HEK293T (cell line): Measurements from ENCODE around the gene TUBB1.

Source experiments
- CTCF ChIA-PET: fragments of 350-600 bp; formaldehyde crosslinking; extraction: SDS; loops from one replicate; lab custom pipeline; 2021; ENCODE audit warnings: antibody characterized with exemption, inconsistent platforms; lab: Yijun Ruan, JAX
- POLR2A ChIA-PET: fragments of 350-600 bp; formaldehyde crosslinking; extraction: SDS; loops from one replicate; lab custom pipeline; 2020; ENCODE audit warnings: antibody characterized with exemption, inconsistent platforms; lab: Yijun Ruan, JAX
- DNase-seq: peaks from one replicate; pipeline ENCODE4 v3.0.0; 2012; ENCODE audit warnings: mixed read lengths; ENCODE audit errors: extremely low spot score
- ARNT ChIP-seq: fragments of 450-650 bp; IDR thresholded peaks from 2 replicates; pipeline ENCODE4 v1.6.1; 2017; ENCODE audit warnings: mild to moderate bottlenecking
- BHLHE40 ChIP-seq: fragments of 450-650 bp; IDR thresholded peaks from 2 replicates; pipeline ENCODE4 v1.6.1; 2016; ENCODE audit warnings: mild to moderate bottlenecking, moderate library complexity, borderline replicate concordance
- CTBP1 ChIP-seq: fragments of 450-650 bp; IDR thresholded peaks from 2 replicates; pipeline ENCODE4 v1.6.1; 2016; ENCODE audit warnings: borderline replicate concordance
- ELF4 ChIP-seq: fragments of 450-650 bp; IDR thresholded peaks from 2 replicates; pipeline ENCODE4 v1.6.1; 2017; ENCODE audit warnings: antibody characterized with exemption
- FOXA1 ChIP-seq: fragments of 450-650 bp; IDR thresholded peaks from 2 replicates; pipeline ENCODE4 v1.6.1; 2016; ENCODE audit warnings: mild to moderate bottlenecking
- FOXK2 ChIP-seq: fragments of 450-650 bp; IDR thresholded peaks from 2 replicates; pipeline ENCODE4 v1.6.1; 2016; ENCODE audit warnings: mild to moderate bottlenecking
- FOXM1 ChIP-seq: fragments of 450-650 bp; IDR thresholded peaks from 2 replicates; pipeline ENCODE4 v1.6.1; 2017; ENCODE audit warnings: mild to moderate bottlenecking, borderline replicate concordance
- HDGF ChIP-seq: fragments of 450-650 bp; IDR thresholded peaks from 2 replicates; pipeline ENCODE4 v1.6.1; 2017; ENCODE audit warnings: antibody characterized with exemption, borderline replicate concordance
- L3MBTL2 ChIP-seq: fragments of 450-650 bp; conservative IDR thresholded peaks from 2 replicates; pipeline ENCODE4 v1.6.1; 2016; ENCODE audit warnings: mild to moderate bottlenecking
- LEF1 ChIP-seq: fragments of 450-650 bp; IDR thresholded peaks from 2 replicates; pipeline ENCODE4 v1.6.1; 2017; ENCODE audit warnings: mild to moderate bottlenecking, borderline replicate concordance
- NFRKB ChIP-seq: fragments of 450-650 bp; IDR thresholded peaks from 2 replicates; pipeline ENCODE4 v1.6.1; 2016; ENCODE audit warnings: mild to moderate bottlenecking, moderate library complexity
- SP1 ChIP-seq: fragments of 450-650 bp; IDR thresholded peaks from 2 replicates; pipeline ENCODE4 v1.6.1; 2017
- SUZ12 ChIP-seq: fragments of 450-650 bp; IDR thresholded peaks from 2 replicates; pipeline ENCODE4 v1.6.1; 2016; ENCODE audit warnings: mild to moderate bottlenecking
- TARDBP ChIP-seq: fragments of 450-650 bp; IDR thresholded peaks from 2 replicates; pipeline ENCODE4 v1.6.1; 2016
- ZNF384 ChIP-seq: fragments of 450-650 bp; IDR thresholded peaks from 2 replicates; pipeline ENCODE4 v1.6.1; 2016
- TF ChIP-seq, protein P1 (sequence below): fragments of 450-650 bp; IDR thresholded peaks from 2 replicates; pipeline ENCODE4 v1.6.1; 2016

TUBB1 gene

GRCh38 chr20:58989196-58989595 lies 30.0 kb upstream of the TUBB1 start:
- POLR2A ChIA-PET: no interaction called here
- no peak for TF ChIP-seq LEF1
- CTCF ChIA-PET: interaction anchor here (1.2 kb wide), 1 partner anchor 43 kb away, joined by 4 read pairs; no protein-coding TSS in a partner anchor
- no peak for DNase-seq

- no peak for DNase-seq
- no peak for TF ChIP-seq TARDBP
- TF ChIP-seq BHLHE40: no peak
- no peak for TF ChIP-seq L3MBTL2
- no peak for TF ChIP-seq ARNT
- TF ChIP-seq HDGF: no peak
- TF ChIP-seq FOXA1: no peak
- no peak for TF ChIP-seq NFRKB
- TF ChIP-seq ELF4: no peak
- TF ChIP-seq CTBP1: no peak
- TF ChIP-seq FOXK2: no peak
- no peak for TF ChIP-seq FOXM1
- TF ChIP-seq SUZ12: no peak
- TF ChIP-seq, protein P1, sequence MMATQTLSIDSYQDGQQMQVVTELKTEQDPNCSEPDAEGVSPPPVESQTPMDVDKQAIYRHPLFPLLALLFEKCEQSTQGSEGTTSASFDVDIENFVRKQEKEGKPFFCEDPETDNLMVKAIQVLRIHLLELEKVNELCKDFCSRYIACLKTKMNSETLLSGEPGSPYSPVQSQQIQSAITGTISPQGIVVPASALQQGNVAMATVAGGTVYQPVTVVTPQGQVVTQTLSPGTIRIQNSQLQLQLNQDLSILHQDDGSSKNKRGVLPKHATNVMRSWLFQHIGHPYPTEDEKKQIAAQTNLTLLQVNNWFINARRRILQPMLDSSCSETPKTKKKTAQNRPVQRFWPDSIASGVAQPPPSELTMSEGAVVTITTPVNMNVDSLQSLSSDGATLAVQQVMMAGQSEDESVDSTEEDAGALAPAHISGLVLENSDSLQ: no peak
- TF ChIP-seq SP1: no peak
- TF ChIP-seq ZNF384: no peak
- ChIA-PET CTCF (no interaction called here), POLR2A (interaction anchor here (4.4 kb wide), 1 partner anchor 9 kb away, joined by 19 read pairs; the partner anchor contains the start of gene NELFCD)
Measured at GRCh38 chr20:58990651-58991445, 28.4 kb upstream of the TUBB1 start.

GRCh38 chr20:58991715-58992114 lies 27.5 kb upstream of the TUBB1 start:
- POLR2A ChIA-PET: interaction anchor here (4.4 kb wide), 1 partner anchor 10 kb away, joined by 19 read pairs; the partner anchor contains the start of gene NELFCD
- no peak for TF ChIP-seq FOXA1
- no peak for TF ChIP-seq ELF4
- TF ChIP-seq TARDBP: no peak
- no peak for TF ChIP-seq LEF1
- TF ChIP-seq ARNT: no peak
- TF ChIP-seq SP1: no peak
- no peak for TF ChIP-seq ZNF384
- TF ChIP-seq CTBP1: no peak
- TF ChIP-seq HDGF: no peak
- no peak for TF ChIP-seq FOXM1
- TF ChIP-seq SUZ12: no peak
- no peak for TF ChIP-seq NFRKB
- TF ChIP-seq BHLHE40: no peak
- no peak for TF ChIP-seq FOXK2
- TF ChIP-seq L3MBTL2: no peak
- TF ChIP-seq, protein P1: no peak

DNA sequence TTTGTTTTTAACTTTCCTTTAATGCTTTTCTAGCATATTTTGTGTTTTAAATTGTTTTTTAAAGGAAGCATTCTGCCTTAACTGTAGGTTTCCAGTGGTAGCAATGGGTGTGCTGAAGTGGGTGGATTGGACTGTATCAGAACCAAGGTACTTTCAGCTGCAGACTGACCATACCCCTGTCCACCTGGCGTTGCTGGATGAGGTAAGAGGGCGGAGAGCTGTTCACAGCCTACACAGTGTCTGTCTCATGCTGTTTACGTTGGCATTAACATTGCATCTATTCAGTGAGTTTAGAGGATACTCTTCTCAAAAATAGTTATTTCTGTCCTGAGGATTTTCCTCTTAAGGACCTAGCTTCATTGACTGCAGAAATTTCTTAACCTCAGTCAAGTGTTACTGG lies 26.3 kb upstream of the TUBB1 start:
- ChIA-PET CTCF (interaction anchor here (0.7 kb wide), 1 partner anchor 16 kb away, joined by 3 read pairs; no protein-coding TSS in a partner anchor), POLR2A (interaction anchor here (4.4 kb wide), 1 partner anchor 12 kb away, joined by 19 read pairs; the partner anchor contains the start of gene NELFCD)
- no peak for TF ChIP-seq L3MBTL2
- no peak for TF ChIP-seq SP1
- TF ChIP-seq SUZ12: no peak
- TF ChIP-seq ARNT: no peak
- no peak for TF ChIP-seq ZNF384
- no peak for TF ChIP-seq TARDBP
- no peak for TF ChIP-seq LEF1
- TF ChIP-seq BHLHE40: no peak
- no peak for TF ChIP-seq FOXA1
- DNase-seq: no peak

More at GRCh38 chr20:58991715-58992114, 27.5 kb upstream of the TUBB1 start:
- DNase-seq: no peak
- CTCF ChIA-PET: no interaction called here

GRCh38 chr20:58993332-58994248 lies 25.6 kb upstream of the TUBB1 start:
- ChIA-PET CTCF (no interaction called here), POLR2A (interaction anchor here (1.4 to 4.4 kb wide), 2 partner anchors 12 to 38 kb away, joined by 3 to 19 read pairs; partner anchors contain the start of genes ATP5F1E and NELFCD)
- DNase-seq: no peak
- no peak for TF ChIP-seq FOXK2
- no peak for TF ChIP-seq SP1
- TF ChIP-seq ELF4: no peak
- TF ChIP-seq CTBP1: no peak
- TF ChIP-seq ARNT: no peak
- TF ChIP-seq FOXA1: no peak
- no peak for TF ChIP-seq L3MBTL2
- no peak for TF ChIP-seq FOXM1
- TF ChIP-seq ZNF384: no peak
